SU-DHL-6 (cell line): Measurements from ENCODE around the gene FBLN2.
"Not testable (repeated sequence)": the region's sequence is repeated elsewhere in the genome, so short reads cannot be mapped to it uniquely, and the experiment has no call there.

ENCODE experiments used
- H2AFZ ChIP-seq: fragments of 200-600 bp; sonication (generic); 2 replicates; pipeline ENCODE4 v1.6.1; 2014; ENCODE audit warnings: low read depth, mild to moderate bottlenecking, moderate library complexity, mixed read lengths, antibody characterized with exemption, low read length; ENCODE audit not compliant: severe bottlenecking
- H3F3A ChIP-seq: fragments of 200-600 bp; shearing (Covaris generic); 2 replicates; pipeline ENCODE4 v1.6.0; 2016; ENCODE audit warnings: antibody characterized with exemption, mild to moderate bottlenecking; ENCODE audit not compliant: insufficient read depth
- H3K27ac ChIP-seq: fragments of 200-600 bp; sonication (generic); 2 replicates; pipeline ENCODE4 v1.5.1; 2016; ENCODE audit warnings: low read depth, mild to moderate bottlenecking, low read length, moderate library complexity, mixed read lengths
- H3K27me3 ChIP-seq: fragments of 200-600 bp; sonication (generic), shearing (Covaris generic); 2 replicates; pipeline ENCODE4 v1.6.0; 2014; ENCODE audit warnings: mild to moderate bottlenecking, low read length
- H3K36me3 ChIP-seq: fragments of 200-600 bp; sonication (generic); 2 replicates; pipeline ENCODE4 v1.6.1; 2014; ENCODE audit warnings: mild to moderate bottlenecking, low read length, mixed read lengths
- H3K4me2 ChIP-seq: fragments of 300-600, 200-600 bp; shearing (Covaris generic), sonication (generic); 2 replicates; pipeline ENCODE4 v1.6.0; 2014; ENCODE audit warnings: low read length, low read depth, mild to moderate bottlenecking; ENCODE audit not compliant: poor library complexity, severe bottlenecking
- H3K4me3 ChIP-seq: fragments of 200-600 bp; sonication (generic); 2 replicates; pipeline ENCODE4 v1.5.1; 2014; ENCODE audit warnings: antibody characterized with exemption, low read length, mild to moderate bottlenecking, mixed read lengths; ENCODE audit not compliant: insufficient read depth, poor library complexity, severe bottlenecking
- H3K79me2 ChIP-seq: fragments of 200-600 bp; sonication (generic); 2 replicates; pipeline ENCODE4 v1.6.1; 2014; ENCODE audit warnings: mild to moderate bottlenecking, low read length, moderate library complexity; ENCODE audit not compliant: insufficient read depth
- H3K9ac ChIP-seq: fragments of 200-600 bp; sonication (generic); 2 replicates; pipeline ENCODE4 v1.7.0; 2014; ENCODE audit warnings: mild to moderate bottlenecking, low read length
- H3K9me2 ChIP-seq: fragments of 200-600 bp; sonication (generic); replicated peaks from 2 replicates; pipeline ENCODE4 v1.6.1; 2014; ENCODE audit warnings: low read length; ENCODE audit not compliant: insufficient read depth
- H3K9me3 ChIP-seq: fragments of 200-600 bp; sonication (generic); 2 replicates; pipeline ENCODE4 v1.6.1; 2014; ENCODE audit warnings: low read length, mixed read lengths; ENCODE audit not compliant: insufficient read depth
- H4K20me1 ChIP-seq: fragments of 200-600 bp; sonication (generic); 2 replicates; pipeline ENCODE4 v1.6.1; 2014; ENCODE audit warnings: low read depth, mild to moderate bottlenecking, antibody characterized with exemption, low read length, moderate library complexity, mixed read lengths
- EZH2phosphoT487 ChIP-seq: fragments of 200-600 bp; sonication (generic), shearing (Covaris generic); conservative IDR thresholded peaks from 2 replicates; pipeline ENCODE4 v1.6.1; 2018; ENCODE audit warnings: mild to moderate bottlenecking, antibody characterized with exemption, low read length, moderate library complexity, mixed read lengths
- TF ChIP-seq, protein P1 (sequence below): fragments of 200-600 bp; sonication (generic); IDR thresholded peaks from one replicate; pipeline ENCODE4 v1.5.1; 2017; ENCODE audit warnings: antibody characterized with exemption, mild to moderate bottlenecking, low read length, moderate library complexity; ENCODE audit not compliant: insufficient read depth, poor library complexity, severe bottlenecking

FBLN2 gene

DNA sequence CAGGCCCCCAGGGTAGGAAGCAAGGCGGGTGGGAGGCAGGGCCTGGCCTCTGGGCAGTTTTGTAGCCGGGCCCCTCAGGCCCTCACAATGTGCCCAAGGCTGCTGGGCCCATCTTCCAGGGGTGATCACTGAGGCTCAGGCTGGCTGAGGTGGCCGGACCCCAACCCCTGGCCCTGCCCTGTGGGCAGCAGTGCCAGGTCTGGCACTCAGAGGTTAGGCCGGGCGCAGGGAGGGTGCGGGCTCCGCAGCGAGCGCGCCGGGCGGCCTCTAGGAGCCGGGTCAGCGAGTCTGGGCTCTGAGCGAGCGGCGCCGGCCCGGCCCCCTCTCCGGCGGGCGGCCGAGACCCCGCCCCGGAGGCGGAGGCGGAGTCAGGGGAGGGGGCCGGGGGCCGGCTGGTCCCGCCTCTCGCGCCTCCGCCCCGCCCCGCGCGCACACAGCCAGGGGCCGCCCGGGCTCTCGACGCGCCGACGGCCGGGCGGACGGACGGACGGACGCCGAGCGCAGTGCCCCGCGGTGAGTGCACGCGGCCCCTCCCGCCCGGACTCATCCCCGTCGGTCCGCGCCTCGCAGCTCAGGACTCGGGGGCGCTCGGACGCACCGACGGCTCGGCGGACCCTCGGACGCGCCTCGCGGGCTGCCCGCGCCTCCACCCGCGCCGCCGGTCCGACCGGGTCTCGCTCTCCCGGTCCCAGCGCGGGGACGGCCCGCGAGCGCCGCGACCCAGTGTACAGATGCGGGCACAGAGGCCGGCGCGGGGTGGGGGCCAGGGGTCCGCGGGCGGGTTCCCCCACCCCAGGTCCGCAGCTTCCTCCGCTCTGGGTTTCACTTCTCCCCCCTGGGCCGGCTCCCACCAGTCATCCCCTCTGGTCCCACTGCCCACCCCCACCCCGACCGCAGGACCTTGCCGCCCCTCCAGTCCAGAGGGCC lies at the start of gene FBLN2:
TSS of gene FBLN2 (plus strand) at position 430 of the 927 bp plus-strand sequence. CDS start 21,231 bp downstream, outside the sequence.
- H3K27me3 ChIP-seq: no peaks in the 10 kb centered on the region
- H3K9me2 ChIP-seq: no peaks in the 10 kb centered on the region
- H3K4me2 ChIP-seq: no peak within 1 kb of the TSS
- H3K4me3 ChIP-seq: no peak within 1 kb of the TSS
- no peak within 1 kb of the TSS for H2AFZ ChIP-seq
- no peaks in the 10 kb centered on the region for H3F3A ChIP-seq
- H3K9ac ChIP-seq: no peak within 1 kb of the TSS
- no peaks in the 10 kb centered on the region for H4K20me1 ChIP-seq
- TF ChIP-seq, protein P1, sequence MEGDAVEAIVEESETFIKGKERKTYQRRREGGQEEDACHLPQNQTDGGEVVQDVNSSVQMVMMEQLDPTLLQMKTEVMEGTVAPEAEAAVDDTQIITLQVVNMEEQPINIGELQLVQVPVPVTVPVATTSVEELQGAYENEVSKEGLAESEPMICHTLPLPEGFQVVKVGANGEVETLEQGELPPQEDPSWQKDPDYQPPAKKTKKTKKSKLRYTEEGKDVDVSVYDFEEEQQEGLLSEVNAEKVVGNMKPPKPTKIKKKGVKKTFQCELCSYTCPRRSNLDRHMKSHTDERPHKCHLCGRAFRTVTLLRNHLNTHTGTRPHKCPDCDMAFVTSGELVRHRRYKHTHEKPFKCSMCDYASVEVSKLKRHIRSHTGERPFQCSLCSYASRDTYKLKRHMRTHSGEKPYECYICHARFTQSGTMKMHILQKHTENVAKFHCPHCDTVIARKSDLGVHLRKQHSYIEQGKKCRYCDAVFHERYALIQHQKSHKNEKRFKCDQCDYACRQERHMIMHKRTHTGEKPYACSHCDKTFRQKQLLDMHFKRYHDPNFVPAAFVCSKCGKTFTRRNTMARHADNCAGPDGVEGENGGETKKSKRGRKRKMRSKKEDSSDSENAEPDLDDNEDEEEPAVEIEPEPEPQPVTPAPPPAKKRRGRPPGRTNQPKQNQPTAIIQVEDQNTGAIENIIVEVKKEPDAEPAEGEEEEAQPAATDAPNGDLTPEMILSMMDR: no peak
- no peak for TF ChIP-seq EZH2phosphoT487
- H3K9me3 ChIP-seq: no peaks in the 10 kb centered on the region
- H3K36me3 ChIP-seq: no peaks in the 10 kb centered on the region
- no peaks in the 10 kb centered on the region for H3K79me2 ChIP-seq
- H3K27ac ChIP-seq: no peak within 1 kb of the TSS

DNA sequence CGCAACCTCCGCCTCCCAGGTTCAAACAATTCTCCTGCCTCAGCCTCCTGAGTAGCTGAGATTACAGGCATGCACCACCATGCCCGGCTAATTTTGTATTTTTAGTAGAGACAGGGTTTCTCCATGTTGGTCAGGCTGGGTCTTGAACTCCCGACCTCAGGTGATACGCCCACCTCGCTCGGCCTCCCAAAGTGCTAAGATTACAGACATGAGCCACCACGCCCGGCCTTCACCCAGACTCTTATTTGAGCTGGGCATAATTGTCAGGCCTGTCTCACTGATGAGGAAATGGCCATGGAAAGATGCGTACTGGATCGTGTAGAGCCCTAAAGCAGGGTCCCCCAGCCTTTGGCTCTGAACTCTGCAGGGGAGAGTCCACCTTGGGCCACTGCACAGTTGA lies 49.7 kb upstream of the FBLN2 start:
- not testable (repeated sequence) for H4K20me1 ChIP-seq, H3K27ac ChIP-seq

DNA sequence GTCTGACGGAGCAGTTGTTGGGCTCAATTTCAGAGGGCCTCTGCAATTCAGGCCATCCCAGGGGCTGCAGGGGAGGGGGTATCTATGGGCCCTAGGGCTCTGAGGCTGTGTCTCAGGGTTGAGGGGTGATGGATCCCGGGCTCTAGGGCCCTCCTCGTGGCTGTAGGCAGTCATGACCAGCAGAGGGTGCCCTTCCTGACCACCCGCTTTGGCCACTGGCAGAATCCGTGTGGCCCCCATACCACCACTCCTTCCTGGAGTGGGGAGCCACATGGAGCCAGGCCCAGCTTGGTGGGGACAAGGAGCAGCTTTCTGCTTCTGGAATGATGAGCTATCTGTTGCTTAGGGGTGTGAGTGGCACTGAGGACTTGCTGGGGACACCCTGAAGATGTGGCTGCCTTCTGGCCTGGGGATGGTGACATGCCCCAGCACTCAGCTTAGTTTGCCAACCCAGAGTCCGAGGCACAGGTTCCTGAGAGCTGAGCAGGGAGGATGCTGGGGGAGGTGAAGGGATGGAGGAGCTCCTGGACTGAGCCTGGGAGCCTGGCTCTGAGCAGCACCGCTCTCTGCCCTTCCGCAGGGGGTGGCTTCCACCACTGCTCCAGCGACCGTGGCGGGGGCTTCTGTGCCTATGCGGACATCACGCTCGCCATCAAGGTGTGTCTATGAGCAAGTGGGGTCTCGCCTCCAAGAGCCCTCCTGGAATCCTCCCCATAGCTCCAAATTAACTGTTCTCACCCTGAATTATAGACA lies 48.6 kb upstream of the FBLN2 start:
- no peaks in the 10 kb centered on the region for H3F3A ChIP-seq
- TF ChIP-seq, protein P1: peak; percentile 36
- no peak for TF ChIP-seq EZH2phosphoT487
- H3K27me3 ChIP-seq: no peaks in the 10 kb centered on the region
- H3K4me2 ChIP-seq: no peak overlapping the region
- no peaks in the 10 kb centered on the region for H4K20me1 ChIP-seq
- H3K9ac ChIP-seq: no peak overlapping the region
- no peak overlapping the region for H2AFZ ChIP-seq
- no peak overlapping the region for H3K4me3 ChIP-seq
- no peak overlapping the region for H3K27ac ChIP-seq
- no peaks in the 10 kb centered on the region for H3K9me3 ChIP-seq
- no peaks in the 10 kb centered on the region for H3K79me2 ChIP-seq
- no peaks in the 10 kb centered on the region for H3K9me2 ChIP-seq
- no peaks in the 10 kb centered on the region for H3K36me3 ChIP-seq

More for the DNA sequence above, 49.7 kb upstream of the FBLN2 start:
- not testable (repeated sequence) for H3K4me3 ChIP-seq, H3K79me2 ChIP-seq, H3K4me2 ChIP-seq, H3K9me3 ChIP-seq, H3K36me3 ChIP-seq, H3K9me2 ChIP-seq, H2AFZ ChIP-seq, H3K9ac ChIP-seq, H3F3A ChIP-seq, H3K27me3 ChIP-seq
